Cardiac fibroblast (primary cell): ENCODE data around the gene ARHGEF1.

Source experiments
- DNase-seq, 2 donors: peaks; one replicate each; pipeline versions ENCODE4 v3.0.0 to v3.0.0-alpha.2; 2010; ENCODE audit warnings: low read depth in 2 of 2
- H3K4me3 ChIP-seq, 2 donors: replicated peaks in 1 of 2; 1 replicate in 1 of 2; 2 replicates in 1 of 2; pipeline ENCODE4 v1.5.1; 2011; ENCODE audit warnings: low read depth in 2 of 2, low read length in 2 of 2, mild to moderate bottlenecking in 2 of 2, moderate library complexity in 1 of 2
- TF ChIP-seq, protein P1 (sequence below): IDR thresholded peaks from one replicate; pipeline ENCODE4 v1.5.1; 2011; ENCODE audit warnings: low read depth, mild to moderate bottlenecking, low read length, inconsistent platforms

The ARHGEF1 gene, protein sequence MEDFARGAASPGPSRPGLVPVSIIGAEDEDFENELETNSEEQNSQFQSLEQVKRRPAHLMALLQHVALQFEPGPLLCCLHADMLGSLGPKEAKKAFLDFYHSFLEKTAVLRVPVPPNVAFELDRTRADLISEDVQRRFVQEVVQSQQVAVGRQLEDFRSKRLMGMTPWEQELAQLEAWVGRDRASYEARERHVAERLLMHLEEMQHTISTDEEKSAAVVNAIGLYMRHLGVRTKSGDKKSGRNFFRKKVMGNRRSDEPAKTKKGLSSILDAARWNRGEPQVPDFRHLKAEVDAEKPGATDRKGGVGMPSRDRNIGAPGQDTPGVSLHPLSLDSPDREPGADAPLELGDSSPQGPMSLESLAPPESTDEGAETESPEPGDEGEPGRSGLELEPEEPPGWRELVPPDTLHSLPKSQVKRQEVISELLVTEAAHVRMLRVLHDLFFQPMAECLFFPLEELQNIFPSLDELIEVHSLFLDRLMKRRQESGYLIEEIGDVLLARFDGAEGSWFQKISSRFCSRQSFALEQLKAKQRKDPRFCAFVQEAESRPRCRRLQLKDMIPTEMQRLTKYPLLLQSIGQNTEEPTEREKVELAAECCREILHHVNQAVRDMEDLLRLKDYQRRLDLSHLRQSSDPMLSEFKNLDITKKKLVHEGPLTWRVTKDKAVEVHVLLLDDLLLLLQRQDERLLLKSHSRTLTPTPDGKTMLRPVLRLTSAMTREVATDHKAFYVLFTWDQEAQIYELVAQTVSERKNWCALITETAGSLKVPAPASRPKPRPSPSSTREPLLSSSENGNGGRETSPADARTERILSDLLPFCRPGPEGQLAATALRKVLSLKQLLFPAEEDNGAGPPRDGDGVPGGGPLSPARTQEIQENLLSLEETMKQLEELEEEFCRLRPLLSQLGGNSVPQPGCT

DNA sequence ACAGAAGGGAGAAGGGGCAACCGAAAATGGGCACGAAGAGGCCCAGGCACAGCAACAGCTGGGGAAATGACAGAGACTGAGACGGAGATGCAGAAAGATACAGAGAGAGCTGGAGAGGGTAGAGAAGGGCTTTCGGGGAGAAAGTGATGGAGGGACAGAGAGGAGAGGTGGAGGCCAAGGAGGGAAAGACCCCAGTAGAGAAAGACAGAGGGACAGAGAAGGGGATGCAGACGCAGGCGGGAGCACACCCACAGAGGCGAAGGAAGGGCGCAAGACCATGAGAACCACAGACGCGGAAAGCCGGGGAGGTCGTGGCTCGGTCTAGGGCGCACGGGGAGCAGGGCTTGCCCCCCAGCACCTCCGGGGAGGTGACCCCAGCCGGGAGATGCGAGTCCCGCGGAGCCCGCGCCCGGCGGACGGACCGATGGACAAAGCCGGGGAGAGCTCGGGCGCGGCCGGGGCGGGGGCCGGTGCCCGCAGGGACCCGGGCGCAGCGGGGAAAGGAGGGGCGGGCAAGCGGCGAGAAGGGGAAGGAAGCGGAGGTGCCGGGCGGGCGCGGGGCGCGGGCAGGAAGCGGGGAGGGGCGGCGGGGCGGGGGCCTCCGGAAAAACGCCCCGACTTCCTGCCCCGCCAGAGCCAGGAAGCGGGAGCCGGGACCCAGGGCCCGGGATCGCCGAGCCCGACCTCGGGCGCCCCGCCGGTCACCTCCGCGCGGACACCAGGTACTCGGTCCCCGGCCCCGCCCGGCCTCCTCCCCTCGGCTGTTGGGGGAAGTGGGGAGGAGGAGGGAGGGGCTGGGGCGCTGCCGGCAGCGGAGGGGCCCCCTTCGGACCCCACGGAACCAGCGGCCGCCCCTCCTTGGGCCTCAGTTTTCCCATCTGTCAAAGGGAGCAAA lies at the start of gene ARHGEF1:
Gene ARHGEF1 (plus strand): TSS at position 617 of the 895 bp plus-strand sequence. CDS start 4,899 bp downstream, outside the sequence.
- H3K4me3 ChIP-seq = peak within 1 kb of the TSS; percentile 59 to 96
- TF ChIP-seq, protein P1, sequence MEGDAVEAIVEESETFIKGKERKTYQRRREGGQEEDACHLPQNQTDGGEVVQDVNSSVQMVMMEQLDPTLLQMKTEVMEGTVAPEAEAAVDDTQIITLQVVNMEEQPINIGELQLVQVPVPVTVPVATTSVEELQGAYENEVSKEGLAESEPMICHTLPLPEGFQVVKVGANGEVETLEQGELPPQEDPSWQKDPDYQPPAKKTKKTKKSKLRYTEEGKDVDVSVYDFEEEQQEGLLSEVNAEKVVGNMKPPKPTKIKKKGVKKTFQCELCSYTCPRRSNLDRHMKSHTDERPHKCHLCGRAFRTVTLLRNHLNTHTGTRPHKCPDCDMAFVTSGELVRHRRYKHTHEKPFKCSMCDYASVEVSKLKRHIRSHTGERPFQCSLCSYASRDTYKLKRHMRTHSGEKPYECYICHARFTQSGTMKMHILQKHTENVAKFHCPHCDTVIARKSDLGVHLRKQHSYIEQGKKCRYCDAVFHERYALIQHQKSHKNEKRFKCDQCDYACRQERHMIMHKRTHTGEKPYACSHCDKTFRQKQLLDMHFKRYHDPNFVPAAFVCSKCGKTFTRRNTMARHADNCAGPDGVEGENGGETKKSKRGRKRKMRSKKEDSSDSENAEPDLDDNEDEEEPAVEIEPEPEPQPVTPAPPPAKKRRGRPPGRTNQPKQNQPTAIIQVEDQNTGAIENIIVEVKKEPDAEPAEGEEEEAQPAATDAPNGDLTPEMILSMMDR = no peak
- DNase-seq = peak in 1 of 2 donors; percentile 39

DNA sequence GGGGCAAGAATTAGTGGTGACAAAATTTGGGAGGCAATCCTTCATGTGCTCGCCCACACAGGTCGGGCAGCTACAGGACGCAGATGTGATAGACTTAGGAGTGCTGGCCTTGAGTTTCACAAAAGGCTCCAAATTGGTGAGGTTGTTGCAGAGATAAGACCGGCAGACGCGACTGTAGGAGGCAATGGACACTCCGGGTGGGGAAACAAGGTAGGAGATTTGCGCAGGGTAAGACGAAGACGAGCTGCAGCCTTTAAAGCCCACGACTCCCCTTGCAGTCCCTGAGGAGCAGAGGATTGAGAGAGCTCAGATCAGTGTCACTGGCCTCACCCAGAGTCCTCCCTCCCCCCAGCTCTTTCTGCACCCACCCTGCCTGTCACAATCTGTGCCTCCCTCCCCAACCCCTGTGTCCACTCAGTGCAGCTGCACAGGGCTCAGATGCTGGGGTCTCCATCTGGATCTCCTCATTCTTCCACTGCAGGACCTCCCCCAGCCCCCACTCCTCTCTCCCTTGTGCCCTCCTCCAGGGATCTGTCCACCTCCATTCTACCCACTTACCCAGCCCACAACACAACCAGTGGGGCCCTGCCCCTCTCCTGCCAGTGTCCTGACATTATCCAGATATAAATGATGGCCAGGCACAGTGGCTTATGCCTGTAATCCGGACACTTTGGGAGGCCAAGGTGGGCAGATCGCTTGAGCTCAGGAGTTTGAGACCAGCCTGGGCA lies 44.8 kb upstream of the ARHGEF1 start:
- TF ChIP-seq, protein P1 = no peak

DNA sequence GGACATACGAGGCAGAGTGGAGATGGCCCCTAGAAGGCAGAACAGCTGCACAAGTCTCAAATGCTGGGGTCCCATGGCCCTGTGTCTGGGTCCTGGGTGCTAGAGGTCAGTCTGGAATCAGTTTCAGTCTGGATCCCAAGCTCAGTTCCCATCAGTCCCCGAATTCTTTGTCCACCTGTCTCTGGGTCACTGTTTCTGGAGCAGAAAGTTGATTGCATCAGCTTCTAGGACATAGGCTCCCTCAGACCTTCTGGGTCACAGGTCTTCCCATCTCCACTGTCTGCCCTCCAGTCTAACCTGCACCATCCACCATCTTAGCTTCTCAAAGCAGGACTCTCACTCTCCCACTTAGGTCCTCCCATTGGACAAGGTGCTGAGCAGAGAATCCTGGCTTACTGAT lies 43.8 kb upstream of the ARHGEF1 start:
- TF ChIP-seq, protein P1 = no peak
- DNase-seq = no peak
- no peak overlapping the region for H3K4me3 ChIP-seq

More for the DNA sequence above, 44.8 kb upstream of the ARHGEF1 start:
- no peak overlapping the region for H3K4me3 ChIP-seq
- DNase-seq = no peak

DNA sequence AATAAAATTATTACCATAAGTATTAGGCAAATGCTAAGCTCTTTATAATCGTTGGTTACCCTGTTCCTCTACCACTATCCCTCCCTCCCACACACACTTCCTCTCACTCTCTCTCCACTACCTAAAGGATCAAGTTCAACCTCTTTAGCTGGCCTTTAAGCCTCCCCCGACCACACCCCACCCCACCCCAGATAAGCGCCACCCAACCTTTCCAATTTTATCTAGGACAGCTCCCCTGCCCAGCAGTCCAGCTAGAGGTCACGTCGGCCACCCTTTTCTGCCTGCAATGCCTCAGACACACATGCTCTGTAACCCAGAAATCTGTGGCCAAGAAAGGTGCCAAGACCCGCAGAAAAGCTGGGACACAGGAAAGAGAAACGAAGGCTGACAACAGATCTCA lies 39.6 kb upstream of the ARHGEF1 start:
- no peak for DNase-seq
- TF ChIP-seq, protein P1 = no peak
- H3K4me3 ChIP-seq = no peak overlapping the region

DNA sequence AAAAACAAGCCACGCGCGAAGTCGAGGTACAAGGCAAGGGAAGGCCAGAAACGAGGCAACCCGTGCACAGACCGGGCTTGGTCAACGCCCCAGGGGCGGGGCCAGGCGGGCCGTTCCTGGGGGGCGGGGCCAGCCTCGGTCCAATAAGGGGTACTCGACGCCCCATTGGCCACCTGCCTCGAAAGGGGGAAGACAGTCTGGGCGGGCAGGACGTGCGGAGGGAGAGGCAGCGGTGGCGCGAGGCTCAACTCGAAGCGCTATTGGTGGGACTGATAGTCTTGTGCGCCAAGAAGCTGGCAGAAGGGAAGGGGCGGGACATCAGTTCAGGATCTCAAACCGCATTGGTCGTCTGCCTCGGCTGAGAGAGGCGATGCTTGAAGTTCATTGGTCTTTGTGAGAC lies 38.4 kb upstream of the ARHGEF1 start, which contains the start of gene LYPD4:
Gene LYPD4 (minus strand): TSS at position 83 of the 400 bp plus-strand sequence. CDS start 5,398 bp downstream, outside the sequence.
- DNase-seq = no peak
- H3K4me3 ChIP-seq = no peak within 1 kb of the TSS
- TF ChIP-seq, protein P1 = no peak

DNA sequence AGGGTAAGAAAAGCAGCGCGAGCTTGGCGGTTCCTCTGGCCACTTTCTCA lies 38.2 kb upstream of the ARHGEF1 start, which contains the start of gene DMRTC2:
Gene DMRTC2 (plus strand): TSS at position 42 of the 50 bp plus-strand sequence. CDS start 2,387 bp downstream, outside the sequence.
- DNase-seq = no peak
- TF ChIP-seq, protein P1 = no peak
- H3K4me3 ChIP-seq = no peak within 1 kb of the TSS
